Mononuclear cell (primary cell): ENCODE measurements around the gene KIR3DL3. TPM values are rescaled to one million over a fixed set of nuclear protein-coding genes. Genes with fewer than 3 reads are reported as not detected.
"Not testable (repeated sequence)": the region's sequence is repeated elsewhere in the genome, so short reads cannot be mapped to it uniquely, and the experiment has no call there.

Experiments
- H3K27me3 ChIP-seq: 2 replicates; pipeline ENCODE4 v1.6.0; 2011; ENCODE audit warnings: low read length, control low read depth; ENCODE audit not compliant: insufficient read depth
- H3K4me1 ChIP-seq: 2 replicates; pipeline ENCODE4 v1.5.1; 2011; ENCODE audit warnings: mild to moderate bottlenecking, low read length, control low read depth; ENCODE audit not compliant: insufficient read depth
- H3K4me3 ChIP-seq: 2 replicates; pipeline ENCODE4 v1.5.1; 2011; ENCODE audit warnings: mild to moderate bottlenecking, low read length, moderate library complexity
- H3K9me3 ChIP-seq: 2 replicates; pipeline ENCODE4 v1.5.1; 2011; ENCODE audit warnings: low read depth, mild to moderate bottlenecking, control low read depth, low read length
- total RNA-seq: library from RNA; depleted of rRNA; stranded (reverse); fragments of >200 nt; gene quantifications from one replicate; pipeline ENCODE4 v1.2.3, GENCODE V29; 2012

KIR3DL3 gene
- total RNA-seq, 1 donor, result not detected

- Histone ChIP-seq H3K9me3 (no peaks in the 10 kb centered on the region), H3K4me1 (peaks cover 13% of the 10 kb centered on the region), H3K27me3 (no peaks in the 10 kb centered on the region), H3K4me3 (no peak overlapping the region)
Observed at GRCh38 chr19:54709212-54709948, 14.9 kb upstream of the KIR3DL3 start.

GRCh38 chr19:54709956-54710355 is 14.3 kb upstream of the KIR3DL3 start:
- peaks cover 13% of the 10 kb centered on the region for H3K4me1 ChIP-seq
- not testable (repeated sequence) for H3K4me3 ChIP-seq, H3K9me3 ChIP-seq, H3K27me3 ChIP-seq

DNA sequence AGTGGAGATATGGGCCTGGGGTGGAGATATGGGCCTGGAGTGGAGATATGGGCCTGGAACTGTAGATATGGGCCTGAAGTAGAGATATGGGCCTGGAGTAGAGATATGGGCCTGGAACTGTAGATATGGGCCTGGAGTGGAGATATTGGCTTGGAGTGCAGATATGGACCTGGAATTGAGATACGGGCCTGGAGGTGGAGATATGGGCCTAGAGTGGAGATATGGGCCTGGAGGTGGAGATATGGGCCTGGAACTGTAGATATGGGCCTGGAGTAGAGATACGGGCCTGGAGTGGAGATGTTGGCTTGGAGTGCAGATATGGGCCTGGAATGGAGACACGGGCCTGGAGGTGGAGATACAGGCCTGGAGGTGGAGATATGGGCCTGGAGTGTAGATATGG is 402 bp downstream of the KIR3DL3 start:
- H3K4me3 ChIP-seq, result no peak overlapping the region
- peaks cover 22% of the 10 kb centered on the region for H3K9me3 ChIP-seq
- no peaks in the 10 kb centered on the region for H3K4me1 ChIP-seq
- peaks cover 6% of the 10 kb centered on the region for H3K27me3 ChIP-seq

DNA sequence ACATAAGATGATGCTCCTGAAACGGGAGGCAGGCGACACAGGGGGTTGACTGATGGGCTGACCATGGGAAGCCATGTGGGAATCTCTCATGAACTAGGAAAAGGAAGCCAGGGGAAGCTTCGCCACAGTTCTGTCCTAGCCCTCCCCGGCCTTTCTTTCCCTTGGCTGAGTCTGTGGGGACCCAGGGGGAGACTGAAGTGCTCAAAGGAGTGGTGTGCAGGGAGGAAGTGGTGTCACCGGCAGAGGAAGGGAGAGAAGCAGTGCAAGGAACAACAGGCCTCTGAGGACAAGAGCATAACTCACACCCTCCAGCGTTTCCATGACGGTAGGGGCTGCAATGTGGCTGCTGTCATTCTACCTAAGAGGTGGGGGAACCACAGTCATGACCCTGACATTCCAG is 1.1 kb downstream of the KIR3DL3 start:
- Histone ChIP-seq H3K4me3 (no peak overlapping the region), H3K4me1 (no peaks in the 10 kb centered on the region), H3K27me3 (peaks cover 6% of the 10 kb centered on the region), H3K9me3 (peaks cover 18% of the 10 kb centered on the region)

- no peaks in the 10 kb centered on the region for H3K9me3 ChIP-seq
- no peaks in the 10 kb centered on the region for H3K4me1 ChIP-seq
- H3K4me3 ChIP-seq, result no peak overlapping the region
- peaks cover 3% of the 10 kb centered on the region for H3K27me3 ChIP-seq
Observed at GRCh38 chr19:54727562-54727961, 3.3 kb downstream of the KIR3DL3 start.

GRCh38 chr19:54728167-54728566 is 3.9 kb downstream of the KIR3DL3 start:
- Histone ChIP-seq H3K4me3 (no peak overlapping the region), H3K4me1 (no peaks in the 10 kb centered on the region), H3K9me3 (no peaks in the 10 kb centered on the region), H3K27me3 (peaks cover 3% of the 10 kb centered on the region)

GRCh38 chr19:54729416-54730188 is 5.4 kb downstream of the KIR3DL3 start:
- no peaks in the 10 kb centered on the region for H3K4me1 ChIP-seq
- H3K4me3 ChIP-seq, result no peak overlapping the region
- H3K9me3 ChIP-seq, result no peaks in the 10 kb centered on the region

DNA sequence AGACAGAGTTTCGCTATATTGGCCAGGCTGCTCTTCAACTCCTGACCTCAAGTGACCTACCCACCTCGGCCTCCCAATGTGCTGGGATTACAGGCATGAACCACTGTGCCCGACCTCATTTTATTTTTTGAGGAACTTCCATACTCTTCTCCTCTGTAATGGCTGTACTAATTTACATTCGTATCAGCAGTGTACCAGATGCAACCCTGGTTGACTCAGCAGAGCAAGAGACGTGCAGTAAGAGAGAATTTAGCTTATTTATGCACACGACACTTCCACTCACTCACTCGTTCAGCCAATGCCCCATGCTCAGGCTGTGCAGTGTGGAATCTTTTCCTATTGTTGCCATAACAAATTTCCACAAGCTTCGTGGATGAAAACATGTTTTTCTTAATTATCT is 6.9 kb downstream of the KIR3DL3 start:
- Histone ChIP-seq H3K4me1 (no peaks in the 10 kb centered on the region), H3K9me3 (no peaks in the 10 kb centered on the region), H3K27me3 (peaks cover 3% of the 10 kb centered on the region), H3K4me3 (no peak overlapping the region)

More at GRCh38 chr19:54729416-54730188, 5.4 kb downstream of the KIR3DL3 start:
- H3K27me3 ChIP-seq, result peaks cover 3% of the 10 kb centered on the region

GRCh38 chr19:54738306-54738705 is 14.1 kb downstream of the KIR3DL3 start, which contains the start of gene KIR2DL3:
KIR2DL3 (plus strand) TSS chr19:54738513; CDS start chr19:54738546, 33 bp downstream.
- H3K9me3 ChIP-seq, H3K27me3 ChIP-seq, H3K4me1 ChIP-seq, H3K4me3 ChIP-seq: not testable (repeated sequence)

DNA sequence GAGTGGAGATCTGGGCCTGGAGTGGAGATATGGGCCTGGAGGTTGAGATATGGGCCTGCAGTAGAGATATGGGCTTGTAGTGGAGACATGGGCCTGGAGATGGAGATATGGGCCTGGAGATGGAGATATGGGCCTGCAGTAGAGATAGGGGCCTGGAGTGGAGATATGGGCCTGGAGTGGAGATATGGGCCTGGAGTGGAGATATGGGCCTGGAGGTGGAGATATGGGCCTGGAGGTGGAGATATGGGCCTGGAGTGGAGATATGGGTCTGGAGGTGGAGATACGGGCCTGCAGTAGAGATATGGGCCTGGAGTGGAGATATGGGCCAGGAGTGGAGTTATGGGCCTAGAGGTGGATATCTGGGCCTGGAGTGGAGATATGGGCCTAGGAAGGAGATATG is 14.5 kb downstream of the KIR3DL3 start:
- Histone ChIP-seq H3K9me3 (no peaks in the 10 kb centered on the region), H3K27me3 (no peaks in the 10 kb centered on the region), H3K4me1 (peaks cover 4% of the 10 kb centered on the region), H3K4me3 (no peak overlapping the region)

- no peaks in the 10 kb centered on the region for H3K27me3 ChIP-seq
- no peak overlapping the region for H3K4me3 ChIP-seq
Observed at GRCh38 chr19:54739587-54740497, 15.6 kb downstream of the KIR3DL3 start.

DNA sequence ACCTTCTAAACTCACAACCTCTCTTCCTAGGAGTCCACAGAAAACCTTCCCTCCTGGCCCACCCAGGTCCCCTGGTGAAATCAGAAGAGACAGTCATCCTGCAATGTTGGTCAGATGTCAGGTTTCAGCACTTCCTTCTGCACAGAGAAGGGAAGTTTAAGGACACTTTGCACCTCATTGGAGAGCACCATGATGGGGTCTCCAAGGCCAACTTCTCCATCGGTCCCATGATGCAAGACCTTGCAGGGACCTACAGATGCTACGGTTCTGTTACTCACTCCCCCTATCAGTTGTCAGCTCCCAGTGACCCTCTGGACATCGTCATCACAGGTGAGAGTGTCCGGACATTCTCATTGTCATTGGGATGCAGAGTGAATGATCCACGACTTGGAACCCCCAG is 17.7 kb downstream of the KIR3DL3 start:
- H3K9me3 ChIP-seq, H3K4me1 ChIP-seq, H3K4me3 ChIP-seq, H3K27me3 ChIP-seq: not testable (repeated sequence)

More at GRCh38 chr19:54739587-54740497, 15.6 kb downstream of the KIR3DL3 start:
- H3K4me1 ChIP-seq, result peaks cover 4% of the 10 kb centered on the region
- H3K9me3 ChIP-seq, result no peaks in the 10 kb centered on the region

- H3K4me3 ChIP-seq, H3K9me3 ChIP-seq, H3K27me3 ChIP-seq: not testable (repeated sequence)
- H3K4me1 ChIP-seq, result peaks cover 19% of the 10 kb centered on the region
Observed at GRCh38 chr19:54744080-54744479, 19.8 kb downstream of the KIR3DL3 start.

GRCh38 chr19:54747614-54748322 is 23.5 kb downstream of the KIR3DL3 start:
- H3K27me3 ChIP-seq, H3K9me3 ChIP-seq, H3K4me3 ChIP-seq: not testable (repeated sequence)
- peaks cover 15% of the 10 kb centered on the region for H3K4me1 ChIP-seq
